ENCODE measurements around the gene NALCN. TPM values are rescaled to one million over a fixed set of nuclear protein-coding genes. Genes with fewer than 3 reads are reported as not detected.

The NALCN gene
- total RNA-seq, 1 donor from 2014 or later: not detected

- DNase-seq (no peak), ATAC-seq (ENCODE audit: low read depth) (no peak)
- H3K27me3 Mint-ChIP-seq: no peaks in the 10 kb centered on the region
- ChIA-PET CTCF (no interaction called here), POLR2A (no interaction called here)
- no peaks in the 10 kb centered on the region for H3K36me3 Mint-ChIP-seq (ENCODE audit: low read depth)
- no peak for TF ChIP-seq CTCF (IDR thresholded peaks at IDR 0.05)
- H3K9me3 Mint-ChIP-seq: peaks cover 2% of the 10 kb centered on the region
- intact Hi-C loops (cut with micrococcal nuclease): no loop called here
- no peaks in the 10 kb centered on the region for H3K4me1 Mint-ChIP-seq
- no peak overlapping the region for H3K4me3 Mint-ChIP-seq
- H3K27ac Mint-ChIP-seq: no peak overlapping the region
These were observed 307.3 kb downstream of the NALCN start for GRCh38 chr13:101109005-101109404.

DNA sequence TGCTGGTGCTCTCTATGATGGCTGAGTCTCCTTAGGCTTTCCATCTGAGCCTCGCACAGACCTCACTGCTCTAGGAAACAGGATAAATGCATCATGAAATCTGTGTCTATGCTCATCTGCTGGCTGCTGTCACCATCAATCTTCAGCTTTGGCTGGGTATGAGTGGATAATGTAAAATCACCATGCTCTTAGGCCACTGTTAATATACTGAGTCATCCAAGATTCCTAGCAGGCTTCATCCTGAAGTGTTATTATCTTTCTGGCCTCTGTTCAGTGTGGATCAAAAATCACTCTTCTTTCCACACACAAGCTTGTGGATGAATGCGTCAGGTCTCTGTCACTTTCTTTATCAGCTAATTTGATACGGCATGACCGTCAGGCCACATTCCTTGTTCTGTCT lies 317.4 kb downstream of the NALCN start:
- DNase-seq: no peak
- no peaks in the 10 kb centered on the region for H3K4me1 Mint-ChIP-seq
- TF ChIP-seq CTCF (IDR thresholded peaks at IDR 0.05): no peak
- H3K4me3 Mint-ChIP-seq: no peak overlapping the region
- POLR2A ChIA-PET: no interaction called here
- H3K9me3 Mint-ChIP-seq: no peaks in the 10 kb centered on the region
- no peak for ATAC-seq (ENCODE audit: low read depth)
- intact Hi-C loops (cut with micrococcal nuclease): no loop called here
- H3K27me3 Mint-ChIP-seq: no peaks in the 10 kb centered on the region
- H3K27ac Mint-ChIP-seq: no peak overlapping the region
- H3K36me3 Mint-ChIP-seq (ENCODE audit: low read depth): no peaks in the 10 kb centered on the region
- CTCF ChIA-PET: no interaction called here

DNA sequence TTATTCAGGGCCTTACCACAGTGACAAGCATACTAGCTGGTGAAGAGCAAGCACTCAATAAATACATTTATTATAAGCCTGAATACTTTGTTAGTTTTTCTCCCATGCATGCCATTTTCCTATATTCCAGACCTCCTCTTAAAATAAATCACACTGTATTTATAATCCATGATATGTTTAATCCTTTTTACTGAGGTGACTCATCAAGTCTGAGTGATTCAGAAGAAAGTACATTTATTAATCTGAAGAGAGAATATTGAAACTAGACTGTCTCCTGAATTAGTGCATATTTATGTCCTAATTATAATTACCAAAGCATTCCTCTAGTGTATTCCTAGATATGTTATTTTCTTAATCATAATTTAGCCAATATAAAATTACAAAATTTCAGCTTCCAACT lies 323.3 kb downstream of the NALCN start:
- Mint-ChIP-seq H3K4me1 (no peaks in the 10 kb centered on the region), H3K27ac (no peak overlapping the region), H3K4me3 (no peak overlapping the region), H3K9me3 (no peaks in the 10 kb centered on the region), H3K36me3 (ENCODE audit: low read depth) (no peaks in the 10 kb centered on the region), H3K27me3 (peaks cover 2% of the 10 kb centered on the region)
- CTCF ChIA-PET: no interaction called here
- DNase-seq: no peak
- no peak for ATAC-seq (ENCODE audit: low read depth)
- TF ChIP-seq CTCF (IDR thresholded peaks at IDR 0.05): no peak
- intact Hi-C loops (cut with micrococcal nuclease): no loop called here
- POLR2A ChIA-PET: no interaction called here

- Mint-ChIP-seq H3K36me3 (ENCODE audit: low read depth) (no peaks in the 10 kb centered on the region), H3K4me3 (no peak overlapping the region), H3K4me1 (no peaks in the 10 kb centered on the region), H3K27me3 (peaks cover 2% of the 10 kb centered on the region), H3K9me3 (no peaks in the 10 kb centered on the region), H3K27ac (no peak overlapping the region)
- no peak for TF ChIP-seq CTCF (IDR thresholded peaks at IDR 0.05)
- DNase-seq (no peak), ATAC-seq (ENCODE audit: low read depth) (no peak)
- ChIA-PET CTCF (no interaction called here), POLR2A (no interaction called here)
- intact Hi-C loops (cut with micrococcal nuclease): no loop called here
These were observed 326.0 kb downstream of the NALCN start for GRCh38 chr13:101090287-101090686.

- ChIA-PET CTCF (interaction anchor here (1.0 kb wide), 1 partner anchor 38 kb away, joined by 3 read pairs; no protein-coding TSS in a partner anchor), POLR2A (no interaction called here)
- no peak for ATAC-seq (ENCODE audit: low read depth)
- H3K27me3 Mint-ChIP-seq: no peaks in the 10 kb centered on the region
- no peaks in the 10 kb centered on the region for H3K36me3 Mint-ChIP-seq (ENCODE audit: low read depth)
- H3K27ac Mint-ChIP-seq: no peak overlapping the region
- H3K4me1 Mint-ChIP-seq: no peaks in the 10 kb centered on the region
- no peak for DNase-seq
- intact Hi-C loops (cut with micrococcal nuclease): no loop called here
- H3K4me3 Mint-ChIP-seq: no peak overlapping the region
- no peak for TF ChIP-seq CTCF (IDR thresholded peaks at IDR 0.05)
- no peaks in the 10 kb centered on the region for H3K9me3 Mint-ChIP-seq
These were observed 330.8 kb downstream of the NALCN start for GRCh38 chr13:101085551-101085950.

Data from activated B cell treated with CpG ODN at 0.5 μM for 24 hours (primary cell).